ENCODE data around the gene GPN3. TPM values are rescaled to one million over a fixed set of nuclear protein-coding genes. Genes with fewer than 3 reads are reported as not detected.

Gene GPN3
- total and polyA plus RNA-seq, 2 of the 8 experiments (the other 6 are each of a cell fraction or from before 2014, with no cell fraction given), result 49.7 to 52.9 TPM

GRCh38 chr12:110503432-110503831 is 35.4 kb upstream of the GPN3 start:
- Histone ChIP-seq H3K9ac (replicated peaks in 1 of 4; ENCODE audit: extremely low read depth in 1 of 4, low read depth in 3 of 4, low read length in 3 of 4) (no peak overlapping the region), H2BK5ac (ENCODE audit: low read depth, low read length) (no peak overlapping the region), H3K27me3 (replicated peaks in 1 of 4; ENCODE audit: control insufficient read depth in 3 of 4, extremely low read depth in 1 of 4, insufficient read depth in 3 of 4, low read length in 3 of 4) (peaks cover 3 to 13% (median 12%) of the 10 kb centered on the region in 4 experiments), H3K79me1 (ENCODE audit: low read depth, low read length) (no peaks in the 10 kb centered on the region), H2BK20ac (ENCODE audit: low read length) (no peak overlapping the region), H2BK15ac (ENCODE audit: low read length) (no peak overlapping the region), H2AFZ (ENCODE audit: low read length) (no peak overlapping the region), H2BK120ac (replicated peaks; ENCODE audit: low read depth, low read length) (no peak overlapping the region), H3K27ac (ENCODE audit: low read depth, low read length) (no peak overlapping the region), H3K36me3 (ENCODE audit: control insufficient read depth in 2 of 4, insufficient read depth in 4 of 4, low read length in 3 of 4) (no peaks in the 10 kb centered on the region; a peak in 1 of 8 replicates), H4K20me1 (replicated peaks in 1 of 2; ENCODE audit: control insufficient read depth in 1 of 2, insufficient read depth in 2 of 2, low read length in 2 of 2) (no peaks in the 10 kb centered on the region), H4K91ac (replicated peaks; ENCODE audit: insufficient read length, low read length) (no peak overlapping the region), H3K4me3 (ENCODE audit: extremely low read depth in 1 of 4, insufficient read depth in 2 of 4, low read depth in 3 of 4, low read length in 4 of 4) (no peak overlapping the region), H4K5ac (ENCODE audit: insufficient read length, low read depth, low read length) (no peak overlapping the region), H4K8ac (ENCODE audit: extremely low read depth, insufficient read depth, low read length) (no peak overlapping the region), H3K4me2 (ENCODE audit: insufficient read depth in 1 of 2, low read depth in 2 of 2, low read length in 2 of 2) (no peak overlapping the region), H3K23me2 (ENCODE audit: low read depth, low read length) (peaks cover 4% of the 10 kb centered on the region; the same call in 1 of the 2 replicates), H3K23ac (ENCODE audit: insufficient read length) (no peak overlapping the region), H3K79me2 (ENCODE audit: control insufficient read depth in 1 of 2, insufficient read depth in 2 of 2, low read length in 2 of 2) (peaks cover 0 to 19% of the 10 kb centered on the region in 2 experiments; a peak in 2 of 4 replicates), H3K4ac (replicated peaks; ENCODE audit: insufficient read length, low read depth, low read length) (no peak overlapping the region), H2AK5ac (ENCODE audit: low read depth, low read length) (no peak overlapping the region), H2BK12ac (ENCODE audit: low read depth, low read length) (no peak overlapping the region), H3K18ac (ENCODE audit: extremely low read depth, low read length) (no peak overlapping the region), H3K14ac (ENCODE audit: insufficient read length) (no peak overlapping the region), H3K9me3 (ENCODE audit: insufficient read depth in 2 of 2, low read depth in 1 of 2, low read length in 1 of 2) (peaks cover 4 to 5% of the 10 kb centered on the region in 2 experiments; a peak in 2 of 4 replicates), H3K56ac (replicated peaks; ENCODE audit: insufficient read length, low read depth, low read length) (no peak overlapping the region), H3K4me1 (replicated peaks in 1 of 4; ENCODE audit: control insufficient read depth in 3 of 4, insufficient read depth in 4 of 4, low read length in 3 of 4) (no peaks in the 10 kb centered on the region)
- DNase-seq (ENCODE audit: low read depth in 1 of 2, low spot score in 2 of 2) (no peak), FAIRE-seq (no peak)
- 93% methylated on average over 1 of the region's 1 CpG; no CpG with 5 or more reads in 1 of the 2 experiments for WGBS, 2 experiments (ENCODE audit: extremely low coverage in 1 of 2, insufficient coverage in 1 of 2, insufficient read length in 1 of 2, insufficient replicate concordance in 2 of 2, low coverage in 1 of 2, low lambda C conversion rate in 2 of 2, missing lambda C conversion rate in 1 of 2)
- TF ChIP-seq CBX8 (IDR thresholded peaks at IDR 0.05; ENCODE audit: borderline replicate concordance, low read depth, low read length) (no peak), RNF2 (IDR thresholded peaks at IDR 0.05; ENCODE audit: borderline replicate concordance, low read depth, low read length, missing control alignments, poor library complexity, severe bottlenecking) (no peak), BRCA1 (IDR thresholded peaks at IDR 0.05; ENCODE audit: low read depth, low read length) (no peak), SUZ12 (IDR thresholded peaks at IDR 0.05; ENCODE audit: low read length) (no peak), ASH2L (IDR thresholded peaks at IDR 0.05; ENCODE audit: low read length) (no peak), RAD21 (IDR thresholded peaks at IDR 0.05 in 1 of 2, conservative IDR thresholded peaks at IDR 0.05 in 1 of 2; ENCODE audit: low read depth in 2 of 2, low read length in 2 of 2) (no peak), CREB1 (IDR thresholded peaks at IDR 0.05) (no peak), EP300 (IDR thresholded peaks at IDR 0.05; ENCODE audit: borderline replicate concordance in 1 of 2, low read depth in 2 of 2, low read length in 2 of 2) (no peak), ATF2 (IDR thresholded peaks at IDR 0.05; ENCODE audit: low read length) (no peak), TAF7 (optimal IDR thresholded peaks at IDR 0.05; ENCODE audit: borderline replicate concordance, low read depth, low read length) (no peak)
- CTCF ChIA-PET (ENCODE audit: partially characterized antibody), result interaction anchor here (0.6 to 2.5 kb wide), 6 partner anchors 9 to 97 kb away, joined by 3 to 9 read pairs (median 5); partner anchors contain the start of genes FAM216A and GPN3
- POLR2A ChIA-PET (ENCODE audit: partially characterized antibody), result interaction anchor here (1.4 to 1.8 kb wide), 3 partner anchors 8 to 37 kb away, joined by 3 to 11 read pairs (median 6); partner anchors contain the start of genes FAM216A and GPN3

Data from H1 (cell line).